Epithelial cell of esophagus (primary cell): Measurements from ENCODE around the gene BLVRB.

Experiments used
- DNase-seq: peaks from one replicate; pipeline ENCODE4 v3.0.0; 2010; ENCODE audit warnings: low read depth
- H3K4me3 ChIP-seq: 2 replicates; pipeline ENCODE4 v1.5.1; 2011; ENCODE audit warnings: mild to moderate bottlenecking, low read length, control low read depth
- CTCF ChIP-seq: IDR thresholded peaks from 2 replicates; pipeline ENCODE4 v1.5.1; 2011; ENCODE audit warnings: low read depth, mild to moderate bottlenecking, low read length, control low read depth, inconsistent platforms; ENCODE audit not compliant: insufficient read depth; ENCODE audit errors: missing control alignments

The BLVRB gene

GRCh38 chr19:40420766-40421765 is 44.5 kb downstream of the BLVRB start:
- TF ChIP-seq CTCF, result peak; percentile 93
- DNase-seq, result peak; percentile 88

GRCh38 chr19:40420451-40420765 is 45.1 kb downstream of the BLVRB start:
- H3K4me3 ChIP-seq, result peak overlapping the region; percentile 70
- TF ChIP-seq CTCF, result no peak
- no peak for DNase-seq

More at GRCh38 chr19:40420766-40421765, 44.5 kb downstream of the BLVRB start:
- peak overlapping the region; percentile 70 for H3K4me3 ChIP-seq

GRCh38 chr19:40419780-40420179 is 45.8 kb downstream of the BLVRB start:
- DNase-seq, result no peak
- TF ChIP-seq CTCF, result no peak
- no peak overlapping the region for H3K4me3 ChIP-seq

GRCh38 chr19:40419066-40419612 is 46.4 kb downstream of the BLVRB start:
- H3K4me3 ChIP-seq, result no peak overlapping the region
- no peak for TF ChIP-seq CTCF
- no peak for DNase-seq

GRCh38 chr19:40418040-40418439 is 47.5 kb downstream of the BLVRB start:
- DNase-seq, result no peak
- no peak overlapping the region for H3K4me3 ChIP-seq
- no peak for TF ChIP-seq CTCF

- no peak for DNase-seq
- H3K4me3 ChIP-seq, result no peak overlapping the region
- no peak for TF ChIP-seq CTCF
These were observed 47.9 kb downstream of the BLVRB start for GRCh38 chr19:40417643-40417981.
